SU-DHL-6 (cell line): Measurements from ENCODE around the gene DIPK1B.

Experiments used
- H2AFZ ChIP-seq: fragments of 200-600 bp; sonication (generic); 2 replicates; pipeline ENCODE4 v1.6.1; 2014; ENCODE audit warnings: low read depth, mild to moderate bottlenecking, moderate library complexity, mixed read lengths, antibody characterized with exemption, low read length; ENCODE audit not compliant: severe bottlenecking
- H3F3A ChIP-seq: fragments of 200-600 bp; shearing (Covaris generic); 2 replicates; pipeline ENCODE4 v1.6.0; 2016; ENCODE audit warnings: antibody characterized with exemption, mild to moderate bottlenecking; ENCODE audit not compliant: insufficient read depth
- H3K27ac ChIP-seq: fragments of 200-600 bp; sonication (generic); 2 replicates; pipeline ENCODE4 v1.5.1; 2016; ENCODE audit warnings: low read depth, mild to moderate bottlenecking, low read length, moderate library complexity, mixed read lengths
- H3K27me3 ChIP-seq: fragments of 200-600 bp; sonication (generic), shearing (Covaris generic); 2 replicates; pipeline ENCODE4 v1.6.0; 2014; ENCODE audit warnings: mild to moderate bottlenecking, low read length
- H3K36me3 ChIP-seq: fragments of 200-600 bp; sonication (generic); 2 replicates; pipeline ENCODE4 v1.6.1; 2014; ENCODE audit warnings: mild to moderate bottlenecking, low read length, mixed read lengths
- H3K4me2 ChIP-seq: fragments of 300-600, 200-600 bp; shearing (Covaris generic), sonication (generic); 2 replicates; pipeline ENCODE4 v1.6.0; 2014; ENCODE audit warnings: low read length, low read depth, mild to moderate bottlenecking; ENCODE audit not compliant: poor library complexity, severe bottlenecking
- H3K4me3 ChIP-seq: fragments of 200-600 bp; sonication (generic); 2 replicates; pipeline ENCODE4 v1.5.1; 2014; ENCODE audit warnings: antibody characterized with exemption, low read length, mild to moderate bottlenecking, mixed read lengths; ENCODE audit not compliant: insufficient read depth, poor library complexity, severe bottlenecking
- H3K79me2 ChIP-seq: fragments of 200-600 bp; sonication (generic); 2 replicates; pipeline ENCODE4 v1.6.1; 2014; ENCODE audit warnings: mild to moderate bottlenecking, low read length, moderate library complexity; ENCODE audit not compliant: insufficient read depth
- H3K9ac ChIP-seq: fragments of 200-600 bp; sonication (generic); 2 replicates; pipeline ENCODE4 v1.7.0; 2014; ENCODE audit warnings: mild to moderate bottlenecking, low read length
- H3K9me2 ChIP-seq: fragments of 200-600 bp; sonication (generic); replicated peaks from 2 replicates; pipeline ENCODE4 v1.6.1; 2014; ENCODE audit warnings: low read length; ENCODE audit not compliant: insufficient read depth
- H3K9me3 ChIP-seq: fragments of 200-600 bp; sonication (generic); 2 replicates; pipeline ENCODE4 v1.6.1; 2014; ENCODE audit warnings: low read length, mixed read lengths; ENCODE audit not compliant: insufficient read depth
- H4K20me1 ChIP-seq: fragments of 200-600 bp; sonication (generic); 2 replicates; pipeline ENCODE4 v1.6.1; 2014; ENCODE audit warnings: low read depth, mild to moderate bottlenecking, antibody characterized with exemption, low read length, moderate library complexity, mixed read lengths
- EZH2phosphoT487 ChIP-seq: fragments of 200-600 bp; sonication (generic), shearing (Covaris generic); conservative IDR thresholded peaks from 2 replicates; pipeline ENCODE4 v1.6.1; 2018; ENCODE audit warnings: mild to moderate bottlenecking, antibody characterized with exemption, low read length, moderate library complexity, mixed read lengths
- TF ChIP-seq, protein P1 (sequence below): fragments of 200-600 bp; sonication (generic); IDR thresholded peaks from one replicate; pipeline ENCODE4 v1.5.1; 2017; ENCODE audit warnings: antibody characterized with exemption, mild to moderate bottlenecking, low read length, moderate library complexity; ENCODE audit not compliant: insufficient read depth, poor library complexity, severe bottlenecking

Gene DIPK1B

DNA sequence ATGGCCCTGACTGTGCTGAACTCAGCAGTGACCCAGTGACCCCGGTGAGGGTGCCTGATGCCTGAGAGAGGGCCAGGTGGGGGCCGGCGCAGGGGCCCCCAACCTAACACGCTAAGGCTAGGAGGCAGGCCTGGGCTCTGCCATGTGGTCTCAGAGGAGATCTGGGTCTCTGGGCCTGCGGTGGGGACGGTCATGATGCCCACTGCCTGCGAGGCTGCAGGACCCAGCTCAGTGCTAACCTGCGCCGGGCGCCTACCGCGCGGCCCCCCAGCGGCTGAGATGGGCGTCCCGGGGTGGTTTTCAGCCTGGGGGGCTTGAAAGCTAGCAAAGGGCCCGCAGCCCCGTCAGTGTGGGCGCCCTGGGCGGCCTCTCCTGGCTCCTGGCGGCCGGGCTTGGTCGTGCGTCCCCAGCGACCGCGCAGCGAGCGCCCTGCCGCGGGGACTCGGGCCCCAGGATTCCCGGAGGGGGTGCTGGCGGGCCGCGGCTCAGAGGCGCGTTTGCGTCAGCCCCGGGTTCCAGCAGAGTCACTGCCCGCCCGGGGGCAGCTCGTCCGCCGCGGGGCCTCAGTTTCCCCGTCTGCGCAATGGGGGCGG, 47.2 kb upstream of the DIPK1B start:
- no peak overlapping the region for H3K4me2 ChIP-seq

DNA sequence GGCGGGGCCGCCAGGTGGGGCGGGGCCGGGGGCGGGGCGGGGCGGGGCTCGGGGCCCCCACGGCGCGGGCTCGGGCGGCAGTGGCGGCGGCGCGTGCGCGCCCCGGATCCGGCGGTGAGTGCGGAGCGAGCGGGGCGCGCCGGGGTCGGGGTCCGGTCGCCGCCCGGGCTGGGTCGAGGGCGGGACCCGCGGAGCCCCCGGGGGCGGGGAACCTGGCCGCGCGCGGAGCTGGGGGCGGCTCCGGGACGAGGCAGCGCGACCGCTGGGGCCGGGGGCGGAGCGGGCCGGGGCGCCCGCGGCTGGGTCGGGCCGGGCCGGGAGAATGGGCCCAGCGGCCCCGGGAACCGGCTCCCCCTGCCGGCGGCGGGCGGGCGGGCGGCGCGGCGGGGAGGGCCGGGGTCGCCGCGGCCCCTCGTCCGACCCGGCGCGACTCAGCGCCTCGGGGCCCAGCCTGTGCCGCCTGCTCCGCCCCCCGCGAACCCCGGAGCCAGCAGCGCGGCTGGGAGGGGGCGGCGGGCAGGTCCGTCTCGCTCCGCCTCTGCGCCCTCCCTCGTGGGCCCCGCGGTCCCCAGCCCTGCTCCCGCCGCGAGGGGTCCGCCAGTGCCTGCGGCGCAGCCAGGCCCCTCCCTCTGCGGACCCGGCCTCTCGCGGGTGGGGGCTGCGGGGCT, 46.5 kb upstream of the DIPK1B start:
- H3K27ac ChIP-seq, result no peak overlapping the region
- H4K20me1 ChIP-seq, result no peaks in the 10 kb centered on the region
- H3K9me3 ChIP-seq, result no peaks in the 10 kb centered on the region
- no peaks in the 10 kb centered on the region for H3K9me2 ChIP-seq
- H3K27me3 ChIP-seq, result no peaks in the 10 kb centered on the region
- no peak for TF ChIP-seq EZH2phosphoT487
- TF ChIP-seq, protein P1, sequence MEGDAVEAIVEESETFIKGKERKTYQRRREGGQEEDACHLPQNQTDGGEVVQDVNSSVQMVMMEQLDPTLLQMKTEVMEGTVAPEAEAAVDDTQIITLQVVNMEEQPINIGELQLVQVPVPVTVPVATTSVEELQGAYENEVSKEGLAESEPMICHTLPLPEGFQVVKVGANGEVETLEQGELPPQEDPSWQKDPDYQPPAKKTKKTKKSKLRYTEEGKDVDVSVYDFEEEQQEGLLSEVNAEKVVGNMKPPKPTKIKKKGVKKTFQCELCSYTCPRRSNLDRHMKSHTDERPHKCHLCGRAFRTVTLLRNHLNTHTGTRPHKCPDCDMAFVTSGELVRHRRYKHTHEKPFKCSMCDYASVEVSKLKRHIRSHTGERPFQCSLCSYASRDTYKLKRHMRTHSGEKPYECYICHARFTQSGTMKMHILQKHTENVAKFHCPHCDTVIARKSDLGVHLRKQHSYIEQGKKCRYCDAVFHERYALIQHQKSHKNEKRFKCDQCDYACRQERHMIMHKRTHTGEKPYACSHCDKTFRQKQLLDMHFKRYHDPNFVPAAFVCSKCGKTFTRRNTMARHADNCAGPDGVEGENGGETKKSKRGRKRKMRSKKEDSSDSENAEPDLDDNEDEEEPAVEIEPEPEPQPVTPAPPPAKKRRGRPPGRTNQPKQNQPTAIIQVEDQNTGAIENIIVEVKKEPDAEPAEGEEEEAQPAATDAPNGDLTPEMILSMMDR, result no peak
- no peaks in the 10 kb centered on the region for H3K79me2 ChIP-seq
- no peak overlapping the region for H3K9ac ChIP-seq
- no peak overlapping the region for H2AFZ ChIP-seq
- no peaks in the 10 kb centered on the region for H3F3A ChIP-seq
- no peak overlapping the region for H3K4me3 ChIP-seq
- H3K4me2 ChIP-seq, result no peak overlapping the region
- H3K36me3 ChIP-seq, result no peaks in the 10 kb centered on the region

More for the DNA sequence above, 47.2 kb upstream of the DIPK1B start:
- Histone ChIP-seq H4K20me1 (no peaks in the 10 kb centered on the region), H3K9me3 (no peaks in the 10 kb centered on the region), H2AFZ (no peak overlapping the region), H3K27ac (no peak overlapping the region), H3F3A (no peaks in the 10 kb centered on the region), H3K27me3 (no peaks in the 10 kb centered on the region), H3K79me2 (no peaks in the 10 kb centered on the region), H3K36me3 (no peaks in the 10 kb centered on the region), H3K4me3 (no peak overlapping the region), H3K9me2 (no peaks in the 10 kb centered on the region), H3K9ac (no peak overlapping the region)
- TF ChIP-seq, protein P1, result no peak
- TF ChIP-seq EZH2phosphoT487, result no peak

DNA sequence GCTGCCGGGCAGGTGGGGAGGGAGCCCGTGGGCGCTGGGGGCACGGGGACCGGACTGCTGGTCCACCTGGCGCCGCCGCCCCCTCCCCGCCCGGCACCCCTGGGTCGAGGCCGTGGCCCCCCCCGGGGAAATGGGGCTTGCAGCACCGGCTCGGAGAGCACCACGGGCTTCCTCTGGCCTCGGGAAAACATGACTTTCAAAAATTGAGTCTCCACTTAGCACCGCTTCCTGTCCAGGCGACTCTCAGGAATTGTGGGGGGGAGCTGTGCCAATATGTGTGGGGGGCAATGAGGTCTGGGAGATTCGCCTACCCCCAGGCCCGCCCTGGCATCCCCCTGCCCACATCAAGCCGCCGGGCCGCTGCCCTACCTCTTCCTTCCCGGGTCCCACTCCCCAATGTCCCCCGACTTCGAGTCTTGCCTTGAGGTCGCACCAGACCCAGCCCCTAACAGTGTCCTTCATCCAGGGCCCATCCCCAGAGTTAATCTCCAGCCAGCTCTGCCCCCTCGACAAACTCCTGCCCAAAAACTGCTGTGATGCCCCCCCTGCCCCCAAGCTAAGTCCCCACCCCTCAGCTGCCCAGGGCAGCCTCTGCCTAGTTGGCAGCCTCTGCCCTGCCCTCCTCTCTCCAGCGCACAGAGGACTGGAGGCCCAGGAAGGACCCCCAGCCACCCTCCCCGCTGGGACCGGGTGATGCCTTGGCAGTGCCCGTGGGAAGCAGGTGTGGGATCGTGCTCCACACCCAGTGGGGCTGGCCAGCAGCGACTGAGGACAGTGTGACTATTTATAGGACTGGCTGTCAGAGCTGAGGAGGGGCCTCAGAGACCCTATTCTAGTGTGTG, 45.8 kb upstream of the DIPK1B start:
- no peaks in the 10 kb centered on the region for H3K36me3 ChIP-seq
- no peaks in the 10 kb centered on the region for H3K79me2 ChIP-seq
- H3K4me2 ChIP-seq, result no peak overlapping the region
- no peak overlapping the region for H3K4me3 ChIP-seq
- no peaks in the 10 kb centered on the region for H3K27me3 ChIP-seq
- H4K20me1 ChIP-seq, result no peaks in the 10 kb centered on the region
- no peaks in the 10 kb centered on the region for H3K9me2 ChIP-seq
- TF ChIP-seq EZH2phosphoT487, result no peak
- TF ChIP-seq, protein P1, result no peak
- H3K9ac ChIP-seq, result no peak overlapping the region
- H3K9me3 ChIP-seq, result no peaks in the 10 kb centered on the region
- no peak overlapping the region for H3K27ac ChIP-seq
- no peaks in the 10 kb centered on the region for H3F3A ChIP-seq
- H2AFZ ChIP-seq, result no peak overlapping the region
